PC-3 (cell line): ENCODE measurements around the gene MRFAP1L1. TPM values are rescaled to one million over a fixed set of nuclear protein-coding genes. Genes with fewer than 3 reads are reported as not detected.
A peak's percentile ranks its signal among the peaks of the same experiment; 100 is the strongest.

Experiments
- ATAC-seq: fragments of 200-7000 bp; cut with Tn5 transposase; 2 replicates; pipeline ENCODE4 v1.9.1; 2020; ENCODE audit warnings: mild to moderate bottlenecking, moderate library complexity
- BruUV-seq: library from RNA; stranded (reverse); fragments of 400-500 nt; replicated peaks from 2 replicates; lab custom pipeline; 2021; lab: Mats Ljungman, UMichigan
- CTCF ChIA-PET: fragments of 300-600 bp; sonication (Branson Sonifier 250); formaldehyde crosslinking; loops from one replicate; lab custom pipeline; 2022; ENCODE audit warnings: antibody characterized with exemption; lab: Charles Lee
- POLR2A ChIA-PET: fragments of 300-600 bp; sonication (Branson Sonifier 250); formaldehyde crosslinking; loops from one replicate; lab custom pipeline; 2022; ENCODE audit warnings: antibody characterized with exemption; ENCODE audit not compliant: unreplicated experiment; lab: Charles Lee
- DNase-seq: peaks from one replicate; pipeline ENCODE4 v3.0.0-alpha.2; 2015
- H2AFZ ChIP-seq: fragments of 300-600 bp; sonication (generic); 2 replicates; pipeline ENCODE4 v1.6.0; 2016; ENCODE audit warnings: antibody characterized with exemption, low read length
- H3F3A ChIP-seq: fragments of 300-600 bp; sonication (generic); one replicate; pipeline ENCODE4 v1.6.0; 2017; ENCODE audit warnings: antibody characterized with exemption, low read length, control low read depth, mild to moderate bottlenecking; ENCODE audit not compliant: unreplicated experiment
- H3K27ac ChIP-seq: fragments of 300-600 bp; sonication (generic); 2 replicates; pipeline ENCODE4 v1.5.1; 2016; ENCODE audit warnings: mild to moderate bottlenecking, low read length
- H3K27me3 ChIP-seq: fragments of 300-600 bp; sonication (generic); 2 replicates; pipeline ENCODE4 v1.6.1; 2016; ENCODE audit warnings: low read length, mixed read lengths
- H3K36me3 ChIP-seq: fragments of 300-600 bp; sonication (generic); 2 replicates; pipeline ENCODE4 v1.6.1; 2016; ENCODE audit warnings: low read depth, mixed run types, low read length, mixed read lengths
- H3K4me1 ChIP-seq: fragments of 300-600 bp; sonication (generic); 2 replicates; pipeline ENCODE4 v1.5.1; 2016; ENCODE audit warnings: low read length; ENCODE audit not compliant: insufficient read depth
- H3K4me2 ChIP-seq: fragments of 300-600 bp; sonication (generic); 2 replicates; pipeline ENCODE4 v1.6.0; 2016; ENCODE audit warnings: low read length
- H3K4me3 ChIP-seq: fragments of 300-600 bp; sonication (generic); 2 replicates; pipeline ENCODE4 v1.5.1; 2016; ENCODE audit warnings: mild to moderate bottlenecking, low read length, mixed read lengths
- H3K79me2 ChIP-seq: fragments of 300-600 bp; sonication (generic); 2 replicates; pipeline ENCODE4 v1.6.1; 2017; ENCODE audit warnings: low read length, mixed read lengths
- H3K9ac ChIP-seq: fragments of 300-600 bp; sonication (generic); 2 replicates; pipeline ENCODE4 v1.6.0; 2016; ENCODE audit warnings: mild to moderate bottlenecking, low read length
- H3K9me2 ChIP-seq: fragments of 300-600 bp; sonication (generic); replicated peaks from 2 replicates; pipeline ENCODE4 v1.6.1; 2016; ENCODE audit warnings: mixed run types, low read length, mixed read lengths
- H3K9me3 ChIP-seq: fragments of 300-600 bp; sonication (generic); 2 replicates; pipeline ENCODE4 v1.6.1; 2016; ENCODE audit warnings: low read length, mixed read lengths
- H4K20me1 ChIP-seq: fragments of 300-600 bp; sonication (generic); 2 replicates; pipeline ENCODE4 v1.6.1; 2016; ENCODE audit warnings: low read length, mixed read lengths
- CTCF ChIP-seq: fragments of 300-600 bp; sonication (generic); conservative IDR thresholded peaks from 2 replicates; pipeline ENCODE4 v1.5.1; 2017; ENCODE audit warnings: antibody characterized with exemption, low read depth, mild to moderate bottlenecking, low read length
- EZH2 ChIP-seq: fragments of 300-600 bp; sonication (generic); IDR thresholded peaks from one replicate; pipeline ENCODE4 v1.6.1; 2017; ENCODE audit warnings: antibody characterized with exemption, mild to moderate bottlenecking, low read length; ENCODE audit not compliant: unreplicated experiment
- EZH2phosphoT487 ChIP-seq: fragments of 300-600 bp; sonication (generic); IDR thresholded peaks from 2 replicates; pipeline ENCODE4 v1.6.1; 2018; ENCODE audit warnings: mild to moderate bottlenecking, antibody characterized with exemption, low read length, borderline replicate concordance
- intact Hi-C: fragments of 100-400 bp; cut with micrococcal nuclease; formaldehyde crosslinking; loops from 2 replicates; pipeline ENCODE4 v1.9.0; 2023
- total RNA-seq: library from RNA; depleted of rRNA; stranded (reverse); fragments of >200 nt; gene quantifications from 2 replicates; pipeline ENCODE4 v1.2.3, GENCODE V29; 2014

Gene MRFAP1L1
- total RNA-seq, 1 experiment from 2014 or later = 50.5 TPM

- no peak overlapping the region for H3K4me3 ChIP-seq
- 0 out of 2 replicates have a peak, but pooled peaks cover 1% of the 10 kb centered on the region for H4K20me1 ChIP-seq
- H3K9me2 ChIP-seq = no peaks in the 10 kb centered on the region
- H2AFZ ChIP-seq = no peak overlapping the region
- POLR2A ChIA-PET = no interaction called here
- BruUV-seq = no TSS peak
- TF ChIP-seq EZH2phosphoT487 (no peak), CTCF (no peak), EZH2 (no peak)
- intact Hi-C loops = no loop called here
- ATAC-seq (no peak), DNase-seq (no peak)
- no peaks in the 10 kb centered on the region for H3F3A ChIP-seq
- H3K9me3 ChIP-seq = no peaks in the 10 kb centered on the region
- peaks cover 10% of the 10 kb centered on the region for H3K4me1 ChIP-seq
- peaks cover 13% of the 10 kb centered on the region; the same call in 1 of the 2 replicates for H3K36me3 ChIP-seq
- no peak overlapping the region for H3K27ac ChIP-seq
- CTCF ChIA-PET = no interaction called here
- peaks cover 50% of the 10 kb centered on the region for H3K79me2 ChIP-seq
- H3K9ac ChIP-seq = no peak overlapping the region
- no peak overlapping the region for H3K4me2 ChIP-seq
- H3K27me3 ChIP-seq = no peaks in the 10 kb centered on the region
Observed at GRCh38 chr4:6702761-6703160, 6.9 kb downstream of the MRFAP1L1 start.

- intact Hi-C loops = no loop called here
- H3K27ac ChIP-seq = no peak overlapping the region
- TF ChIP-seq CTCF (peak; percentile 52), EZH2 (no peak), EZH2phosphoT487 (no peak)
- no TSS peak for BruUV-seq
- no peak overlapping the region for H3K9ac ChIP-seq
- POLR2A ChIA-PET = no interaction called here
- H3K4me2 ChIP-seq = no peak overlapping the region
- H3K27me3 ChIP-seq = no peaks in the 10 kb centered on the region
- H3K9me2 ChIP-seq = no peaks in the 10 kb centered on the region
- peaks cover 8% of the 10 kb centered on the region for H3K4me1 ChIP-seq
- DNase-seq (peak; percentile 30), ATAC-seq (no peak)
- H3K79me2 ChIP-seq = peaks cover 40% of the 10 kb centered on the region
- no peaks in the 10 kb centered on the region for H3K9me3 ChIP-seq
- H4K20me1 ChIP-seq = no peaks in the 10 kb centered on the region
- H3K4me3 ChIP-seq = no peak overlapping the region
- CTCF ChIA-PET = interaction anchor here (1.0 kb wide), 1 partner anchor 26 kb away, joined by 4 read pairs; no protein-coding TSS in a partner anchor
- H2AFZ ChIP-seq = no peak overlapping the region
- peaks cover 13% of the 10 kb centered on the region; the same call in 1 of the 2 replicates for H3K36me3 ChIP-seq
- H3F3A ChIP-seq = peaks cover under 1% of the 10 kb centered on the region
Observed at GRCh38 chr4:6701371-6701770, 8.3 kb downstream of the MRFAP1L1 start.

- no peaks in the 10 kb centered on the region for H3K27me3 ChIP-seq
- TF ChIP-seq CTCF = no peak
- TF ChIP-seq EZH2 = no peak
- TF ChIP-seq EZH2phosphoT487 = no peak
- H3K27ac ChIP-seq = no peak overlapping the region
- ChIA-PET CTCF (interaction anchor here (0.5 to 1.1 kb wide), 2 partner anchors 25 to 130 kb away, joined by 3 to 6 read pairs; no protein-coding TSS in a partner anchor), POLR2A (no interaction called here)
- H4K20me1 ChIP-seq = no peaks in the 10 kb centered on the region
- H2AFZ ChIP-seq = no peak overlapping the region
- H3K4me1 ChIP-seq = peaks cover 21% of the 10 kb centered on the region
- ATAC-seq = no peak
- H3K4me2 ChIP-seq = no peak overlapping the region
- H3K79me2 ChIP-seq = peaks cover 31% of the 10 kb centered on the region
- no peak overlapping the region for H3K9ac ChIP-seq
- BruUV-seq = no TSS peak
- H3K9me2 ChIP-seq = no peaks in the 10 kb centered on the region
- no peak for DNase-seq
- H3K4me3 ChIP-seq = no peak overlapping the region
- H3K9me3 ChIP-seq = no peaks in the 10 kb centered on the region
- intact Hi-C loops = no loop called here
- H3K36me3 ChIP-seq = peaks cover 13% of the 10 kb centered on the region; the same call in 1 of the 2 replicates
- peaks cover 5% of the 10 kb centered on the region for H3F3A ChIP-seq
Observed at GRCh38 chr4:6699903-6700302, 9.8 kb downstream of the MRFAP1L1 start.
